ENCODE measurements around the gene THAP3.
A peak's percentile ranks its signal among the peaks of the same experiment; 100 is the strongest.
"Not testable (repeated sequence)": the region's sequence is repeated elsewhere in the genome, so short reads cannot be mapped to it uniquely, and the experiment has no call there.

The THAP3 gene

DNA sequence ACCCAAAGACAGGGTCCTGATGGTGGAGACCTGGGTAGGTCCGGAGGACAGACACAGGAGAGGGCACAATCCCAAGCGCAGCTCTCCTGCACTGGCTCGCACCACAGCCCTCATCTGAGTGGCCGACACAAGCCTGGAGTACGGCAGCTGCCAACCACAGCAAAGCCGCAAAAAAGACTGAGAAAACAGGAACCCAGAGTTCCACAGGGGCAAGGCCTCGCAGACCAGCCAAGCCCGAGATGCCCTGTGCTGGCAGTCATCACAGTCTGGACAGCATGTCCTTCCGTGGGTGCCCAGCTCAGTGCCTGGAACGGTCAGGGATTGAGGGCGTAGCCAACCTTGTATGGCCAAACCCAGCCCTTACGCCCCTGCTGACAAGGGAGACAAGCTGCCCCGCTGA is 33.4 kb upstream of the THAP3 start:
- no peak for DNase-seq (ENCODE audit: low read depth)

- no peak for DNase-seq (ENCODE audit: low read depth)
Measured at GRCh38 chr1:6591644-6592043, 33.0 kb upstream of the THAP3 start.

GRCh38 chr1:6592441-6592840 is 32.2 kb upstream of the THAP3 start:
- DNase-seq (ENCODE audit: low read depth), result no peak

DNA sequence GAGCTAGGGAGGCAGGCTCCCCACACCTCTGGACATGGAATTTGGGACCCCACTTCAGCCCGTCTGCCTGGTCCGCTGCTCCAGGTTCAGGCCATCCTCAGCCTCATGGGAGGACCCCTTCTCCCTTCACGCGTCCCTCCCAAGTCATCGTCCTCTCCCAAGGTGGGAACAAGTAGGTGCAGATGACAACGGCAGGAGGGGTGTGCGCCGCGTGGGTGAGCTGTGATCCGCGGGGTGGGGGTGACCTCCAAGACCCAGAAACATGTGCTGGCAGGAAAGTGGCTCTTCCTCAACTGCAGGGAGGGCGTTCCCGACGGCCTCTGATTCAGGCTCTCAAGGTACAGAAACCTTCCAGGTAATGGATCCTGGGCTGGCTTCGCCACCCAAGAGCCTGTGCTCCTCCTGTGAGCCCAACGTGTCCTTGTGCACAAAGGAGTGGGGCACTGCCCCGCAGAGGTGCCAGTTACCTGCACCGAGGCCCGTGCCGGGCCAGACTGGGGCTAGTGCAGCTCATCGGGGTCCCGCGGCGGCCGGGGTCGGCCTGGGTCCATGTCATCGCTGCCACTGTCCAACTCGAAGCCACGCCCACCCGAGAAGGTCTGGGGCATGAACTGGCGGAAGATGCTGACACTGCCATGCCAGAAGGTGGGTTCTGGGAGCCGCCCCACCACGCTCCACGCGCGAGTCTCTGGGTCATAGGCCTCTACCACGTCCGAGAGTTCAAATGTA is 31.6 kb upstream of the THAP3 start:
- DNase-seq (ENCODE audit: low read depth), result no peak

DNA sequence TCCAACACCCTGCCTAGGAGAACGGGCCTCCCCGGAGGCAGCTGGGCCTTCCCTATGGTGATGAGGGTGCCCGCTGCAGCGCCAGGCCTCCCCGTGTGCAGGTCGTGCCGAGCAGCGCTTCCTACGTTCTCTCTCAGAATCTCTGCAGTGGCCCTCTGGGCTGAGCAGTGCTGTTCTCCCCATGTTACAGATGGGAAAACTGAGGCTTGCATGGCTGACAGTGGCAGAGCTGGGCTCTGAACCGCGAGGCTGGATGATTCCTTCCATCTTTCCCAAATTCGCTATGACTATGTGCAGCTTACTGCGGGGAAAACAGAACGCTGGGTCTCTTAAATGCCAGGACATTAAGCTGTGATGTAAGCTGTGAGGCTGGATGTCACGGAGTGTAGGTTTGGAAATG is 30.9 kb upstream of the THAP3 start:
- DNase-seq (ENCODE audit: low read depth), result no peak

GRCh38 chr1:6594977-6595740 is 29.5 kb upstream of the THAP3 start:
- no peak for DNase-seq (ENCODE audit: low read depth)

DNA sequence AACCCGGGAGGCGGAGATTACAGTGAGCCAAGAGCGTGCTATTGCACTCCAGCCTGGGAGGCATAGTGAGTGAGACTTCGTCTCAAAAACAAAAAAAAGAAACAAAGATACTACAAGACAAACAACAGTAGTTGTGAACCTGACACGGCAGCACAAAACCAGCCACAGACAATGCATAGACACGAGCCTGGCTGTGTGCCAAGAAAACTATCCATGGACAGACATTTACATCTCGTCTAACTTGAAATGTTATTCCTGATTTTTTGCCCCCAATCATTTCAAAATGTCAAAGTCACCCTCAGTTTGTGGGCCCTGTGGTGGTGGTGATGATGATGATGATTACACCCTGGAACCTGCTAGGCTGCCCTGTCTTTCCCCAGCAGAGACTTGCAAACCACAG is 28.3 kb upstream of the THAP3 start:
- no peak for DNase-seq (ENCODE audit: low read depth)

DNA sequence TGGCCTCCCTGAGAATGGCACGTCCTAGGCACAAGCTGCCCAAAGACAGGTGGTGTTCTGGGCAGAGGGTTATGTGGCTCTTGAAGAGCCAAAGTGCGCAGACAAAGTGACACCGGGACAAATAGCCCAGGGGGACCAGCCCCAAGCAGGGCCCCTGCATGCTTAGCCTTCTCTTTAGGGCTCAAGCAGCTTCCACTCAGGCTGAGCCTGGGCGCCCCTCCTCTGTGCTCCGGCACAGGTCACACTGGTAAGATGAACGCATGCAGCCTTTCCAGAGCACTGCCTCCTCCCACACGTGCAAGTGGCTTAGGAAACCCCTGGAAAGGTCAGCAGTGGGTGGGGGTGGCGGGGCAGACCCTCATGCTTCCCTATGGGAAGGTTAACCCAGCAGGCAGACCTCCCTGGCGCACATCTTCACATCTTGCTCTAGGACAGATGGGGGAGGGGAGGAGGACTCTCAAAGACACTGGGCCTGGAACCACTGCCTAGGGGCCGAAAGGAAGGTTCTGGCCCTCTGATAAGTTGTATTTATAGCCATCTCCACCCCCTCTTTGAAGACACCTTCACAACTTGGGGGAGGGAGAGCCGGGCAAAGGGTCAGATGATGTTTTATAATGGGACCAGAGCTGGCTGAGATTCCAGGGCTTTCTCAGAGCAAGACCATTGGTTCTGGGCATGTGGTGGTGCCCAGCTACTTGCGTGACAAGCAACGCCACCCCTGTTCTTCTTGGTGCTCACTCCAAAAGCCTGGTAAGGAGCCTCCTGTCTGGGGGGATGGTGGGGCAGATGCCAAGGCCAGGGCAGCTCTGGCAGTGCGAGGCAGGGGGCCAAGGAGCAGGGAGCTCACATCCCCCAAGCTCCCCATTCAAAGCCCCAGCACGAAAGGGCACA is 27.5 kb upstream of the THAP3 start:
- DNase-seq (ENCODE audit: low read depth), result no peak

DNA sequence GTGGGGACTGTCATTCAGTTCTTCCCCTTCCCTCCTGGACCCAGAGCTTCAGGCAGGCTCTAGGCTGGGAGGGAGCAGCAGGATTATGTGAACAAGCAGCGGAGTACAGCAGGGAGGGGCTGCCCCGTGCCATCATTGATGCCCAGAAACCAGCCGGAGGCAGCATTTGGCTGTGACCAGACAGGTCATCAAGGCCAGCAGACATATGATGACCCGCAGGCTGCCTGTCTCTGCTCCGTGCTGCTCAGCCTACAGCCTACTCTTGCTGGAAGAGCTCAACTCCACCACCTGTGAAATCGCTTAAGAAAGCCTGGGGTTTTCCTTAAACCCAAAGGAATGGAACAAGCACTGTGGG is 26.9 kb upstream of the THAP3 start:
- no peak for DNase-seq (ENCODE audit: low read depth)

DNA sequence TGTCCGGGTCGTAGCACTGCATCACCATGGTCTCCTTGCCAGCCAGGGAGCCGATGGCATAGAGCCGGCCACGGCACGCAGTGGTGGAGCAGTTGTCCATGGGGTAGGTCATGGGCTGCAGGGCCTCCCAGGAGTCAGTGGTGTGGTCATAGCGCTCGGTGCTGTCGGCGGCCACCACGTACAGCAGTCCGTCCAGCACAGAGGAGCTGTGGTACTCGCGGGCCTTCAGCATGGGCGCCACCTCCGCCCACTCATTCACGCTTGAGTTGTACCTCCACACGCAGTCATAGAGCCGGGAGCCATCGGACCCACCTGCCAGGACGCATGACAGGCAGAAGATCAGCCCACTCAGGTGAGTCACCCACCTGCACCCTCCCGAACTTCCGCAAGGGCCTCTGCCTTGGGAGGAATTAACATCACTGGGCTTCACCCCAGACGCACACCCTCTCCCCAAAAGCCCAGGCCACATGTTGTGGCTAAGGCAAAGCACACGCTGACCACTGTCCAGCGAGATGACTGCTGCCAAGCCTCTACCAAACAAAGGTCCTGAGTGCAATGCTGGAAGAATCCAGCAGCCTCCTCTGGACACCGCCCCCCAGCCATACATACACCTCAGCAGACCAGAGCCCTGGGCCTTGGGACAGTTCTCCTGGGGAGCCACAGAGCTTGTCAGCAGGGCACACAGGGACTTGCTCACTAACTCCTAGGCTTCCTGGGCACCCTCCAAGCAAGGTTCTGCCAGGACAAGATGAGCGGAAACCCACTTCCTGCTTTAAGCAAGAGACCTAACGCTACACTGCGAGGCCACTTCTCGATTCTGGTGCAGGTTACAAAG is 25.3 kb upstream of the THAP3 start:
- no peak for DNase-seq (ENCODE audit: low read depth)

- not testable (repeated sequence) for DNase-seq (ENCODE audit: low read depth)
Measured at GRCh38 chr1:6599991-6600390, 24.7 kb upstream of the THAP3 start.

DNA sequence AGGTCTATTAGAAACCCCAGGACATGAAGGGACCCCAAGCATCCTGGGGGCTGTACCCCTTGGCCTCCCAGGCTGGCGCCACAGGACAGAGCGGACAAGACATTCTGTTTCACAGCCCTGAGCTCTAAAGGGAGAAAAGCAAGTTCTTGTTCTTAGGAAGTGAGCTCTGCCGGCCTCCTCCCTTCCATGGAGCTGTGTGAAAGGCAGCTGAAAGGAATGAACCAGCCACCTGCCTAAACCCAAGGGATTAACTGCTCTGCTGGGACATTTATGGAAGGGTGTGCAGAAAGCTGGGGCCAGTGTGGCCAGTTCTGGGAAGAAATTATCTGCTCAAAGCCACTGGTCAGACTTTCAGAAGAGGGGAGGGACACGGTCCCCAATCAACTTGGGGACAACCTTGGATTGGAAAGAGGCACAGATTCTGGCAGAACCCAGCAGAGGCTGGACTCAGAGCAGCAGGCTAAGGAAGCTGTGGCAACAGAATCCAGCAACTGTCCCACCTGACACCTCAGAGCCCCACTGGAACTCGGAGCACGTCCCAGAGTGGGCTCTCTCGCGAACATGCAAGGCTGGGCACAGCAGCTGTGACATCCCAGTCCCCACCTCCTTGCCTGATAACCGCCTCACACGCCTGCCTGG is 24.1 kb upstream of the THAP3 start:
- DNase-seq (ENCODE audit: low read depth), result no peak

DNA sequence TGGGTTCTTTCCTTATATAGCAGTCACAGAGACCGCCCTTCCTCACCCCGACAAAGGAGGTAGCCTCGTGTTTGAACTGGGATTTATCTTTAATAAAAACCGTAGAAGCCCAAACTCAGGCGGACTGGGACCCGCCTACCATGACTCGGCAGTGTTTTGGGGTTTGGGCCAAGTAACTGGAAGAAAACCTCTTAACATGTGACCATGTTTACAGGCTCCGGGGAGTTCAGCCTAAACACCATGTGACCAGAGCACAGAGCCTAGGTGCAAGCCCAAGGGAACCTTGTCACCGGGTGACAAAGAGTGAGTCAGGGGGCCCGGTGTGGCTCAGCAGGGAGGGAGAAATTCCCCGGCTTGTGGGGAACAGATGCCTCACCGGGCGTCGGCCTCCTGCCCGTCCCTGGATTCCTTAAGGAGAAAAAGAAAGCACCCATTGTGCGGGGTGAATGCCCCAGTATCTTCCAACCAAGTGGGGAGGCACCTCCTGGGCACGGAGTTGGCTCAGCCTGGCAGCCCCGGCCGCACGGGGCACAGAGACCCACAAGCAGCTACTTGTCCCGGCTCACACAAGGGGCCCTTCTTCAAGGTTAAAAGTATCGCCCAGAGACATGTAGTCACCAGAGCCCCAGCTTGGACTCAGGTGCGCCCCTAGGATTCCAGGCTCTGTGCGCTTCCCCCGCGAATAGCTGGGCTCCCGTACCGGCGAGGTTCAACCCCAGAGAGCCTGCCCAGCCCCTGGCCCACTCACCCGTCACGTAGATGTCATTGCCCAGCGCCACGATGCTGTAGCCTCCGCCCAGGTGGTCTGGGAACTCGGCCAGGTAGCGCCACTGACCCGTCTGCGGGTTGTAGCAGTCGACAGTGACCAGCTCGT is 23.4 kb upstream of the THAP3 start:
- peak; percentile 90 for DNase-seq (ENCODE audit: low read depth)

DNA sequence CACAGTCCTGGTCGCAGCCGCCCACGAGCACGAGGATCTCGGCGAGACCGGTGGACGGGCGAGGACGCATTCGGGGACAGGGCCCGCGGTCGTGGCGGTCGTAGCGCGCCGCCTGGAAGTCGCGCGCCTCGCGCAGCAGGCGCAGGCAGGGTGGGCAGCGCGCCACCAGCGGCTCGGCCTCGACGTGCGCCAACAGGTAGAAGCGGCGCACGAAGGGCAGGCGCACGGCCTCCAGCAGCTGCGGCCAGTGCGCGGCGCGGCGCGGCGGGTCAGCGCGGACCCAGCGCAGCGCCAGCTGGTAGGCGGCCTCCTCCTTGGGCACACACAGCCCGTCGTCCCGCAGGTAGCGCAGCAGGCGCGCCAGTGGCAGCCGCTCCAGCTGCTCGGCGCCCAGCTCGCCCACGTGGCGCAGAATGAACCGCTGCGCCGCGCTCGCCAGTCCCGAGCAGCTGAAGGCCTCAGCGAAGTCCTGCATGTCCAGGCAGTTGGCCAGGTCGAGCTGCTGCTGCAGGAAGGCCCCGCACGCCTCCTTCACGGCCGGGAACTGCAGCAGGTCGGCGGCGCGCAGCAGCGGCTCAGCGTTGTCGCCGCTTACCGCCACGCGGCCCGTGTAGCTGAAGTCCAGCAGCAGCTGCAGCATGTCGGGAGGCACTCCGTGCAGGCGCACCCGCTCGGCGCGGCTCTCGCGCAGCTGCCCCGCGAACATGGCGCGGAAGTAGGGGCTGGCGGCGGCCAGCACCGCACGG is 22.6 kb upstream of the THAP3 start:
- DNase-seq (ENCODE audit: low read depth), result peak; percentile 24

GRCh38 chr1:6602669-6603237 is 21.9 kb upstream of the THAP3 start, which contains the start of gene KLHL21:
KLHL21 (minus strand) TSS chr1:6602869; CDS start chr1:6602817, 52 bp downstream.
- DNase-seq (ENCODE audit: low read depth), result peak; percentile 78

- DNase-seq (ENCODE audit: low read depth), result peak; percentile 53
Measured at GRCh38 chr1:6603238-6603914, 21.3 kb upstream of the THAP3 start.

DNA sequence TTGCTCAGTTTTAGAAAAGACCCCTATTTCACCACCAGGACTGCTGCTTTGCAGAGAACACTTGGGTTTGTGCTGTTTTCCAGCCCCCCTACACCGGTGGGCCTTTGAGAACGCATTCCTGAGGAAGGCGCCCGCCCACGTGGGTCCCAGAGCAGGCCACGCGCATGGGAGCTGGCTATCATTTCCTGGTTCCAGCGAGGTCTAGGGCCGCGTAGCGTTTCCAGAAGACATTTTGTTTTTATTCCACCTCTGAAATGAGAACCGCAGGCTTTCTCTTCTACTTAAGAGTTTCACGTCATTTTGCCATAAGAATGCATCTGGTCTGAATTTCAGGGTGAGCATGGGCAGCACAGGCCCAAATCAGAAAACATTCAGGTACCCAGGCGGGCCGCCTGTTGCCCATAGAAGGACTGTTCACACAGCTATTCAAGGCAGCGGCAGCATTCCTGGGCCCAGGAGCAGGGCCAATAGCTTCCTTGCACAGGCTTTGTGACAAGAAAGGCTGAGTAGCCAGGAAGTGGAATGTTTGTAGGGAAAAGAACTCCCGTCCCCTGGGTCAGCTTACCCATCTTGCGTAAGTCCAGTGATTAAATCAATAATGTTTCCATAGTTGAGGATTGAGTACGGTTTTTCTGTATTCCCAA is 20.6 kb upstream of the THAP3 start:
- DNase-seq (ENCODE audit: low read depth), result peak; percentile 56
